ENCODE results near the gene DCXR.

DNA sequence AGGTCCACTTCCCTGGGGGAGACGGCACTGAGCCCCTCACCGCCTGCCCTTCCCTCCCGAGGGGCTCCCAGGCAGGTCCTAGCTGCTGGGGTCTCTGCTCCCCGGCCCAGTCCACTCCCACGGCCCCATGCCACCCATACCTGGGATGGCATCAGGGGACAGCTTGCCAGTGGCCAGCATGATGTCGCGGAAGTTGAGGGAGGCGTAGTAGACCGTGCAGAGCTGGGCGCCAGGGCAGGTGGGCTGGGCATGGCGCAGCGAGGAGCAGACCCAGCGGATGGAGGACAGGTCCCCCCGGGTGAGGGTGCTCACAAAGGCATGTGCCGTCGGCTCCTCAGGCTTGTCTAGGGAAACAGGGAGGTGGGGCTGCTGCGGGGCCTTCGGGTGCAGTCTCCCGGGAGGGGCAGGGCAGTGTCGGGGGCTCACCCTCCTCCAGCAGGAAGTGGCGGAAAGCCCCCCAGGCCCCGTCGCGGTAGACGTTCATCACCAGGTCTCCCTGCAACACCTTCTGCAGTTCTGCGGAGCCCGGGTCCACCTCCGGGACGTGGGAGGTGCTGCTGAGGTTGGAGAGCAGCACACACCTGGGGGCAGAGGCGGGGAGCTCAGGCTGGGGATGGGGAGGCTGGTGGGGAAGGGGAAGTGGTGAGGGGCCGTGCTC, 47.0 kb upstream of the DCXR start:
- no peak for TF ChIP-seq POLR2AphosphoS5 (IDR thresholded peaks at IDR 0.05; ENCODE audit: low read depth, low read length)
- no peak for TF ChIP-seq POLR2A (IDR thresholded peaks at IDR 0.05; ENCODE audit: low read depth, low read length)
